Gastrocnemius medialis (tissue), 4 donors: ENCODE measurements around the gene ZNF536.

Experiments
- CTCF ChIP-seq, 5 experiments: fragments of 450-650 bp in 3 of 5; fragments of 200-600 bp in 2 of 5; sonication (generic) in 2 of 5; IDR thresholded peaks in 4 of 5; conservative IDR thresholded peaks in 1 of 5; 1 replicate in 4 of 5; 2 replicates in 1 of 5; pipeline ENCODE4 v1.5.1; 2016 to 2019; ENCODE audit warnings: antibody characterized with exemption in 5 of 5, mild to moderate bottlenecking in 3 of 5, moderate library complexity in 3 of 5
- POLR2A ChIP-seq, 2 donors: fragments of 450-650 bp; IDR thresholded peaks; one replicate each; pipeline ENCODE4 v1.6.1; 2017; ENCODE audit warnings: antibody characterized with exemption in 2 of 2, mild to moderate bottlenecking in 2 of 2, moderate library complexity in 2 of 2

- TF ChIP-seq CTCF (IDR thresholded peaks at IDR 0.05 in 4 of 5, conservative IDR thresholded peaks at IDR 0.05 in 1 of 5) (no peak), POLR2A (IDR thresholded peaks at IDR 0.05) (no peak)
Observed at GRCh38 chr19:30557927-30558557, 185.9 kb downstream of the ZNF536 start.
